GM21381 (cell line): ENCODE data around the gene DRD4.
"Not testable (repeated sequence)": the region's sequence is repeated elsewhere in the genome, so short reads cannot be mapped to it uniquely, and the experiment has no call there.

Source experiments
- ATAC-seq: cut with Tn5 transposase; IDR thresholded peaks from one replicate; pipeline ENCODE4 v1.9.1; 2021; ENCODE audit warnings: mild to moderate bottlenecking, moderate library complexity; ENCODE audit not compliant: unreplicated experiment

Gene DRD4

DNA sequence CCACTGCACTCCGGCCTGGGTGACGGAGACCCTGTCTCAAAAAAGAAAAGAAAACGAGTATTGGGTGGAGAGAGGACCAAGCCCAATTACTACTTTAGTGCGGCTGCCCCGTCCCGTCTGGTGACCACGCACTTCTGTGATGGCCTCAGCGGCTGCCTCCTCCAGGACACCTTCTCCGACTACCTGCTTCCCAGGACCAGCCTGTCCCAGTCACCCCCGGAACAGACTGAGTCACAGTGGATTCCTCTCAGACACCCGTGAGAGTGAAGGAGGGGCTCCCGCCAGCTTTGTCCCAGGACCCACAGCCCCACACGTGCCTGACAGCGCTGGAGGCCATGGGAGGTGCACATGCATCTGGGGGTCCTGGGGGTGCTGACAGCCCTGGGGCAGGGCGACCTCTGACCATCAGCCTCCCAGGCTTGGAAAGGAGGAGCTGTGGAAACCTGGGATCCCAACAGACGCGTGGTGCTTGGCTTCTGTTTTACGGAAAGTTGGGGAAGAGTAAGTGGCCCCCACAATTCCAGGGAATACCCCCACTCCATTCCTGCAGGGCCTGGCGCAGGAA, 4.8 kb downstream of the DRD4 start:
- no peak for ATAC-seq

- ATAC-seq, result no peak
Measured at GRCh38 chr11:643366-643765, 6.3 kb downstream of the DRD4 start.

GRCh38 chr11:643849-644738, 7.0 kb downstream of the DRD4 start:
- no peak for ATAC-seq

DNA sequence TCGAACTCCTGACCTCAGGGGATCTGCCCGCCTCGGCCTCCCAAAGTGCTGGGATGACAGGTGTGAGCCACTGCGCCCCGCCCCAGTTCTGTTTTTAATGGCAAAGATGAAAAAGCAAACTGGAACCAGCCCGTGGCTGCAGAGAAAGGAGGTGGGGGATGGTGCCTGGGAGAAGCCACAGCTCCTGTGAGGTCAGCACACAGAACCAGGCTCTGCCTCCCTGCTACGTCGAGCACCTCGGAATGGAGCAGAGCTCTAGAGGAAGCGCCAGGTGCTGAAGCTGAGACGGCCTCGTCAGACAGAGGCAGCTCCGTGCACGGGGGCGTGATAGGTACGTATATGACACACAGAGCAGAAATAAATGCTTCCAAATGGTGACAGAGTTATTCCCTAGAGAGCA, 8.5 kb downstream of the DRD4 start:
- no peak for ATAC-seq

DNA sequence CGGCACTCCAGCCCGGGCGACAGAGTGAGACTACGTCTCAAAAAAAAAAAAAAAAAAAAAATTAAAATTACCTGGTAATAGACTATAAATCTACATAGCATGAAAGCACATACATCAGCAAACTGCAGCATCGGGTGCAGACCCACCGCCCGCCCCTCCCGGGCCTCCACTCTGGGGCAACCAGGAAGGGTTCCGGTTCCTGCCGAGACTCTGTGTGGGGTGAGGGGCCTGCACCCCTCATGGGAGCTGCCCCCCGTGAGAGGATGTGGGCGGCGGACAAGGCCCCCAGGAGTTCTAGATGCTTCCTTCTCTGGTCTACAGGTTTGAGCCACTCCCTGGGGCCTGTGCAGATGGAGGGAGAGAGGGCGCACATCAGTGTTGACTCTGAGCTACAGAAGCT, 9.1 kb downstream of the DRD4 start:
- ATAC-seq, result no peak

GRCh38 chr11:647672-648158, 10.6 kb downstream of the DRD4 start:
- not testable (repeated sequence) for ATAC-seq

DNA sequence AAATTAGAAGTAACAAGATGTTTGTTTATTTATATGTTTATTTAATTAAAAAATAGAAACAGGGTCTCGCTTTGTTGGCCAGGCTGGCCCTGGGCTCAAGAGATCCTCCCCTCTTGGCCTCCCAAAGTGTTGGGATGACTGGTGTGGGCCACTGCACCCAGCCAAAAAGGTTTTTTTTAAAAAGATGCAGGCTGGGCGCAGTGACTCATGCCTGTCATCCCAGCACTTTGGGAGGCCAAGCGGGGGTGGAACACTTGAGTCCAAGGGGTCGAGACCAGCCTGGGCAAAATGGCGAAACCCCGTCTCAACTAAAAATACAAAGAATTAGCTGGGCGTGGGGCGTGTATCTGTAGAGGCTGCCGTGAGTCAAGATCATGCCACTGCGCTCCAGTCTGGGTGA, 13.4 kb downstream of the DRD4 start:
- ATAC-seq, result no peak

- not testable (repeated sequence) for ATAC-seq
Measured at GRCh38 chr11:653136-653535, 16.1 kb downstream of the DRD4 start.

DNA sequence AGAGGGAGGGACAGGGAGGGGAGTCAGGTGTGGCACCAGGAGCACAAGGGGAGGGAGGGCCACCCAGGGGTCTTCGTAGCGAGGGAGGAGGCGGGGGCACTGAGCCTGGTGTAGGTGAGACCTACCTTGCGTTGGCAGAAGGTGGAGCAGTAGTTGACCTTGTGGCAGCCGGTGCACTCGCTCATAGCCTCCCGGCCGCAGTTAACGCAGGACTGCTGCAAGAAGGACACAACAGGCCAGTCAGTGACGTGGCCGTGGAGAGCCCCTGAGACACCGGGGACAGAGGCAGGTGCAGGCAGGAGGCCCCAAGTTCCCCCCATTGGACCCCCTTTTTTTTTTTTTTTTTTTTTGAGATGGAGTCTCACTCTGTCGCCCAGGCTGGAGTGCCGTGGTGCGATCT, 16.8 kb downstream of the DRD4 start:
- ATAC-seq, result no peak

GRCh38 chr11:654444-654843, 17.4 kb downstream of the DRD4 start:
- ATAC-seq, result not testable (repeated sequence)

DNA sequence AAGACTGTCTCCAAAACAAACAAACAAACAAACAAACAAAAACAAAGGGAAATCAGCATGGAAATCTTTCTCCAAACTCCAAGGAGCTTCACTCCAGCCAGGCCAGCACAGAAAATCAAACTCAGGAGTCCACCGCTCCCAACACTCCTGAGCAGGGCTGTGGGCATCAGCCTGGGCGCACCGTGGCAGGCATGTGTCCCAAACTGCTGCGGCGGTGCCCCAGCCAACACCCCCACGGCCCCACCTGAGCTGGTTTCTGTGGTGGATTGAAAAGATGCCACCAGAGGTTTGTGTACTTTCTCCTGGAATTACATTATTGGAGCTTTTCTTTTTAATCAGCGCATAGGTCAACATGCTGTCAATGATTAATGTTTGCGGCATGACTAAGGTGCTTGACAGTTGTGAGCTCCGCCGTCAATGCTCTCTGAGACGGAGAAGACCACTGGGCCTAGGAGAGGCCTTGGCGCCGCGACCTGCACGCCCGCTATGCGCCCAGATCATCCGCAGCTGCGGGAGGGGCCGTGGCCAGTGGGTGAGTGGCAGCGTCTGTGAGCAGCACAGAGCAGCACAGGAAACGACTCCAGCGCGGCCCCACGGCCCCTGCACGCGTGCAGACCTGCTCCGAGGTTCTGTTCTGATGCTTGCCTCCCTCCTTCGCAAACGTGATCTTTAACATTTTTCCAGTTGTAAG, 18.1 kb downstream of the DRD4 start:
- ATAC-seq, result no peak

DNA sequence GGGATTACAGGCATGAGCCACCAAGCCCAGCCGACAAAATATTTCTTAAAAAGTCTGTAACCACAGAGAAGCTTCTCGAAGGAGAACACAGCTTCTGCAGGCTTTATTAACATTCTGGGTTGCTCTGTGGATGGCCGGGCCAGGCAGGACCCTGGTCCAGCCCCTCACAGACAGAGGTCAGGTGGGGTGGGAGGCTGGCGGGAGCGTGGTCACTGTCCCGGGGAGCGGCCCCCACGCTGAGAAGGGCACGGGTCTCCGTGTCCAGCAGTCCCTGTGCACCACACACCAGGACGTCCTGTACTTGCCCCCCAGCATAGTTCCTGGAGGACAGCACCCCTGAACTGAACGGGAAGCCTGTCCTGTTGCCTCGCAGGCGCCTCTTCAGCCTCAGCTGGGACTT, 19.4 kb downstream of the DRD4 start:
- ATAC-seq, result no peak

DNA sequence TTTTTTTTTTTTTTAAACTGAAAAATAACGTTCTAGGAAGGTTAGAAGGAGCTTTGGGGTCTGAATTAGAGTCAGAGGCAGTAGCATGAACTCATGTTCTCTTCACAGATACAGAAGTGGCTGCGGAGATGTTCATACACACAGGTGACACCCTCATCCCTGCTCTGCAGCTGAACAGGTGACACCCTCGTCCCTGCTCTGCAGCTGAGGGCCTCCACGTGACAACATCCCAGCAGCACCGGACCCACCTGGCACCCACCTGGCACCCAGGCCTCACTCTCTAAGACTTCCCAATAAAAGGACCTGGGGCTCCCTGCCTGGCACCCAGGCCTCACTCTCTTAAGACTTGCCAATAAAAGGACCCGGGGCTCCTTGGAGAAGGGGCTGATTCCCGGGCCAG, 19.8 kb downstream of the DRD4 start:
- no peak for ATAC-seq

GRCh38 chr11:657691-658126, 20.6 kb downstream of the DRD4 start:
- no peak for ATAC-seq

GRCh38 chr11:659532-660085, 22.5 kb downstream of the DRD4 start:
- no peak for ATAC-seq

DNA sequence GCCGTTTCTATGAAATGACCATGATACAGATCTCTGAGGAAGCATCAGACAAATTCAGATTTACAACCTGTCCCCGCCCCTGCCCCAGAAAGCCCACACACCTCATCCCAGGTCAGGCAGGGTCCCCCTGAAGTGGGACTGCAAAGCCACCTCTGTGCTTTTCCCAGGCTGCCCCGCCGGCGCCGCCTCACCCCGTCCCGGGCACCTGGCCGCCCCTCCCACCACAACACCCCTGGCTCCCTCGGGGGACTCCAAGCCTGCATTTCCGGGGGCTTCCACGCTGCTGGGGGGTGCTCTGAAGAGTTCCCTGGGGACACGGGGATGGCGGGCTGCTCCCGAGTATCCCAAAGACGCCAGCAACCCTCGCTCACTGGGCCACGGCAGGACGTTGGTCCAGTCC, 23.2 kb downstream of the DRD4 start:
- no peak for ATAC-seq

GRCh38 chr11:660681-661444, 23.8 kb downstream of the DRD4 start:
- no peak for ATAC-seq

- no peak for ATAC-seq
Measured at GRCh38 chr11:662689-663274, 25.7 kb downstream of the DRD4 start.

DNA sequence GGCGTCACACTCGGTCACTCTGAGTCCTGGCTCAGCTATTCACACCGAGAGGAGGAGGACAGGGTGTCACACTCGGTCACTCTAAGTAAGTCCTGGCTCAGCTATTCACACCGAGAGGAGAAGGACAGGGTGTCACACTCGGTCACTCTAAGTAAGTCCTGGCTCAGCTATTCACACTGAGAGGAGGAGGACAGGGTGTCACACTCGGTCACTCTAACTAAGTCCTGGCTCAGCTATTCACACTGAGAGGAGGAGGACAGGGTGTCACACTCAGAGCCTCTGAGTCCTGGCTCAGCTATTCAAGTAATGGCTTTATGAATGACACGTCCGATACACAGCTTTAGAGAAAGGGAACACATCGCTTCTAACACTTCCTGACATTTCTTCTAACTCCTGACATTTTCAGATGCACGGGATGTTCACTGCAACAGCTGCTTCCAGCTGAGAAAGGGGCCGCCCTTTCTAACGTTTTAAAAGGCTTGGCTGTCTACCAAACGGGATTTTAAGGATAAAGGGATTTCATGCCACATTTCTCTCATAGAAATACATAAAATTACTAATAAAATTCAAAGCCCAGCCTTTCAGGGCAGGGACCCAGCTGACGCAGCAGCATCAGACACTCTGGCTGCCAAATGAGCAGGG, 28.1 kb downstream of the DRD4 start:
- ATAC-seq, result no peak
